ENCODE results near the gene PLAC9. TPM values are rescaled to one million over a fixed set of nuclear protein-coding genes. Genes with fewer than 3 reads are reported as not detected.

PLAC9 gene
- total RNA-seq, 2 donors from 2014 or later = 25.5 to 36.3 TPM

- H3K27me3 ChIP-seq = no peaks in the 10 kb centered on the region
- TF ChIP-seq CTCF (IDR thresholded peaks at IDR 0.05) = no peak
- no peaks in the 10 kb centered on the region for H3K9me3 ChIP-seq
- peaks cover 77% of the 10 kb centered on the region for H3K36me3 ChIP-seq
- H3K27ac ChIP-seq = peak overlapping the region; percentile 54 to 68
- no peak for DNase-seq (ENCODE audit: low spot score)
- no peak overlapping the region for H3K4me3 ChIP-seq
- peaks cover 0 to 78% of the 10 kb centered on the region in 2 donors for H3K4me1 ChIP-seq
Measured at GRCh38 chr10:80164596-80164995, 32.1 kb downstream of the PLAC9 start.

- H3K27me3 ChIP-seq = no peaks in the 10 kb centered on the region
- DNase-seq (ENCODE audit: low spot score) = no peak
- no peak for TF ChIP-seq CTCF (IDR thresholded peaks at IDR 0.05)
- H3K4me1 ChIP-seq = peaks cover 0 to 79% of the 10 kb centered on the region in 2 donors
- no peak overlapping the region for H3K4me3 ChIP-seq
- peaks cover 76% of the 10 kb centered on the region for H3K36me3 ChIP-seq
- H3K27ac ChIP-seq = peak overlapping the region; percentile 54 to 68
- H3K9me3 ChIP-seq = no peaks in the 10 kb centered on the region
Measured at GRCh38 chr10:80165173-80165572, 32.6 kb downstream of the PLAC9 start.

GRCh38 chr10:80166581-80167470, 34.3 kb downstream of the PLAC9 start:
- Histone ChIP-seq H3K4me3 (no peak overlapping the region), H3K4me1 (peaks cover 0 to 72% of the 10 kb centered on the region in 2 donors), H3K36me3 (peaks cover 79% of the 10 kb centered on the region), H3K27me3 (no peaks in the 10 kb centered on the region), H3K27ac (peak overlapping the region; percentile 68 to 73), H3K9me3 (no peaks in the 10 kb centered on the region)
- DNase-seq (ENCODE audit: low spot score) = no peak
- TF ChIP-seq CTCF (IDR thresholded peaks at IDR 0.05) = no peak

- peaks cover 0 to 80% of the 10 kb centered on the region in 2 donors for H3K4me1 ChIP-seq
- no peak for DNase-seq (ENCODE audit: low spot score)
- H3K9me3 ChIP-seq = no peaks in the 10 kb centered on the region
- peak overlapping the region; percentile 68 to 73 for H3K27ac ChIP-seq
- no peak overlapping the region for H3K4me3 ChIP-seq
- no peaks in the 10 kb centered on the region for H3K27me3 ChIP-seq
- TF ChIP-seq CTCF (IDR thresholded peaks at IDR 0.05) = no peak
- H3K36me3 ChIP-seq = peaks cover 79% of the 10 kb centered on the region
Measured at GRCh38 chr10:80167471-80168161, 35.1 kb downstream of the PLAC9 start.

- Histone ChIP-seq H3K27me3 (no peaks in the 10 kb centered on the region), H3K27ac (peak overlapping the region; percentile 68 to 73), H3K4me3 (no peak overlapping the region), H3K9me3 (no peaks in the 10 kb centered on the region), H3K36me3 (peaks cover 79% of the 10 kb centered on the region), H3K4me1 (peaks cover 0 to 85% of the 10 kb centered on the region in 2 donors)
- TF ChIP-seq CTCF (IDR thresholded peaks at IDR 0.05) = no peak
- DNase-seq (ENCODE audit: low spot score) = no peak
Measured at GRCh38 chr10:80168162-80168511, 35.6 kb downstream of the PLAC9 start.
